NCI-H345 treated with DMSO at 0.1 percent for 48 hours (cell line): Measurements from ENCODE around the gene IMMP2L.
"Not testable (repeated sequence)": the region's sequence is repeated elsewhere in the genome, so short reads cannot be mapped to it uniquely, and the experiment has no call there.

Experiments
- DNase-seq: peaks from one replicate; lab custom pipeline; 2025; ENCODE audit not compliant: unreplicated experiment; lab: John Stamatoyannopoulos, UW

IMMP2L gene

GRCh38 chr7:111510584-111511378 is 51.5 kb downstream of the IMMP2L start:
- DNase-seq: no peak

GRCh38 chr7:111510062-111510461 is 52.2 kb downstream of the IMMP2L start:
- no peak for DNase-seq

- no peak for DNase-seq
Measured at GRCh38 chr7:111509288-111509687, 53.0 kb downstream of the IMMP2L start.

GRCh38 chr7:111508387-111508786 is 53.9 kb downstream of the IMMP2L start:
- no peak for DNase-seq

- DNase-seq: not testable (repeated sequence)
Measured at GRCh38 chr7:111505422-111505821, 56.9 kb downstream of the IMMP2L start.

GRCh38 chr7:111501799-111502198 is 60.5 kb downstream of the IMMP2L start:
- DNase-seq: not testable (repeated sequence)

- DNase-seq: no peak
Measured at GRCh38 chr7:111499027-111499426, 63.3 kb downstream of the IMMP2L start.

GRCh38 chr7:111498391-111499007 is 63.8 kb downstream of the IMMP2L start:
- DNase-seq: no peak

- DNase-seq: no peak
Measured at GRCh38 chr7:111495173-111495810, 67.0 kb downstream of the IMMP2L start.

GRCh38 chr7:111492234-111492633 is 70.1 kb downstream of the IMMP2L start:
- no peak for DNase-seq

- DNase-seq: peak; percentile 58
Measured at GRCh38 chr7:111486472-111487142, 75.7 kb downstream of the IMMP2L start.

GRCh38 chr7:111485701-111486380 is 76.5 kb downstream of the IMMP2L start:
- no peak for DNase-seq

- no peak for DNase-seq
Measured at GRCh38 chr7:111483078-111483477, 79.2 kb downstream of the IMMP2L start.

- DNase-seq: no peak
Measured at GRCh38 chr7:111477462-111478225, 84.6 kb downstream of the IMMP2L start.

GRCh38 chr7:111476586-111477293 is 85.6 kb downstream of the IMMP2L start:
- no peak for DNase-seq

GRCh38 chr7:111475959-111476358 is 86.3 kb downstream of the IMMP2L start:
- no peak for DNase-seq

- DNase-seq: no peak
Measured at GRCh38 chr7:111475419-111475748, 86.9 kb downstream of the IMMP2L start.

- no peak for DNase-seq
Measured at GRCh38 chr7:111474723-111475418, 87.4 kb downstream of the IMMP2L start.
